Measurements from ENCODE around the gene EVI2A.
"Not testable (repeated sequence)": the region's sequence is repeated elsewhere in the genome, so short reads cannot be mapped to it uniquely, and the experiment has no call there.

The EVI2A gene

GRCh38 chr17:31327534-31328159, 6.2 kb upstream of the EVI2A start:
- H3K4me1 ChIP-seq (ENCODE audit: insufficient read depth, low read length), result no peaks in the 10 kb centered on the region
- H3K27me3 ChIP-seq (ENCODE audit: insufficient read depth, low read length), result no peaks in the 10 kb centered on the region
- H3K9ac ChIP-seq (ENCODE audit: low read depth, low read length), result no peak overlapping the region
- no peaks in the 10 kb centered on the region for H3K9me3 ChIP-seq (ENCODE audit: insufficient read depth, low read depth, low read length)
- H3K27ac ChIP-seq (ENCODE audit: low read length), result no peak overlapping the region
- H3K36me3 ChIP-seq (ENCODE audit: insufficient read depth, low read depth, low read length), result peaks cover 12% of the 10 kb centered on the region
- H3K4me3 ChIP-seq (ENCODE audit: low read length), result no peak overlapping the region

- no peak overlapping the region for H3K27ac ChIP-seq (ENCODE audit: low read length)
- H3K9me3 ChIP-seq (ENCODE audit: insufficient read depth, low read depth, low read length), result no peaks in the 10 kb centered on the region
- no peaks in the 10 kb centered on the region for H3K4me1 ChIP-seq (ENCODE audit: insufficient read depth, low read length)
- H3K9ac ChIP-seq (ENCODE audit: low read depth, low read length), result no peak overlapping the region
- H3K36me3 ChIP-seq (ENCODE audit: insufficient read depth, low read depth, low read length), result peaks cover 7% of the 10 kb centered on the region
- H3K4me3 ChIP-seq (ENCODE audit: low read length), result no peak overlapping the region
- H3K27me3 ChIP-seq (ENCODE audit: insufficient read depth, low read length), result no peaks in the 10 kb centered on the region
Observed at GRCh38 chr17:31323551-31323950, 2.1 kb upstream of the EVI2A start.

GRCh38 chr17:31321966-31322365, 544 bp upstream of the EVI2A start:
- no peak overlapping the region for H3K27ac ChIP-seq (ENCODE audit: low read length)
- no peaks in the 10 kb centered on the region; the same call in 1 of the 2 replicates for H3K36me3 ChIP-seq (ENCODE audit: insufficient read depth, low read depth, low read length)
- no peaks in the 10 kb centered on the region for H3K4me1 ChIP-seq (ENCODE audit: insufficient read depth, low read length)
- H3K27me3 ChIP-seq (ENCODE audit: insufficient read depth, low read length), result no peaks in the 10 kb centered on the region
- H3K9ac ChIP-seq (ENCODE audit: low read depth, low read length), result no peak overlapping the region
- H3K9me3 ChIP-seq (ENCODE audit: insufficient read depth, low read depth, low read length), result no peaks in the 10 kb centered on the region
- no peak overlapping the region for H3K4me3 ChIP-seq (ENCODE audit: low read length)

GRCh38 chr17:31320791-31321190, 631 bp downstream of the EVI2A start:
- Histone ChIP-seq H3K4me1 (ENCODE audit: insufficient read depth, low read length) (no peaks in the 10 kb centered on the region), H3K27me3 (ENCODE audit: insufficient read depth, low read length) (no peaks in the 10 kb centered on the region), H3K4me3 (ENCODE audit: low read length) (no peak overlapping the region), H3K36me3 (ENCODE audit: insufficient read depth, low read depth, low read length) (no peaks in the 10 kb centered on the region), H3K9ac (ENCODE audit: low read depth, low read length) (no peak overlapping the region), H3K9me3 (ENCODE audit: insufficient read depth, low read depth, low read length) (no peaks in the 10 kb centered on the region), H3K27ac (ENCODE audit: low read length) (no peak overlapping the region)

GRCh38 chr17:31320241-31320640, 1.2 kb downstream of the EVI2A start:
- H3K4me3 ChIP-seq (ENCODE audit: low read length), result no peak overlapping the region
- H3K27ac ChIP-seq (ENCODE audit: low read length), result no peak overlapping the region
- H3K4me1 ChIP-seq (ENCODE audit: insufficient read depth, low read length), result no peaks in the 10 kb centered on the region
- H3K36me3 ChIP-seq (ENCODE audit: insufficient read depth, low read depth, low read length), result no peaks in the 10 kb centered on the region
- H3K9ac ChIP-seq (ENCODE audit: low read depth, low read length), result no peak overlapping the region
- H3K27me3 ChIP-seq (ENCODE audit: insufficient read depth, low read length), result no peaks in the 10 kb centered on the region
- no peaks in the 10 kb centered on the region for H3K9me3 ChIP-seq (ENCODE audit: insufficient read depth, low read depth, low read length)

- Histone ChIP-seq H3K4me3 (ENCODE audit: low read length) (no peak overlapping the region), H3K9ac (ENCODE audit: low read depth, low read length) (no peak overlapping the region)
Observed at GRCh38 chr17:31318851-31319661, 2.4 kb downstream of the EVI2A start.

GRCh38 chr17:31318298-31318801, 3.1 kb downstream of the EVI2A start:
- Histone ChIP-seq H3K4me3 (ENCODE audit: low read length) (no peak overlapping the region), H3K27ac (ENCODE audit: low read length) (no peak overlapping the region), H3K4me1 (ENCODE audit: insufficient read depth, low read length) (no peaks in the 10 kb centered on the region)

More at GRCh38 chr17:31318851-31319661, 2.4 kb downstream of the EVI2A start:
- Histone ChIP-seq H3K27ac (ENCODE audit: low read length) (no peak overlapping the region), H3K4me1 (ENCODE audit: insufficient read depth, low read length) (no peaks in the 10 kb centered on the region), H3K9me3 (ENCODE audit: insufficient read depth, low read depth, low read length) (no peaks in the 10 kb centered on the region), H3K27me3 (ENCODE audit: insufficient read depth, low read length) (no peaks in the 10 kb centered on the region), H3K36me3 (ENCODE audit: insufficient read depth, low read depth, low read length) (no peaks in the 10 kb centered on the region)

GRCh38 chr17:31314782-31315100, 6.7 kb downstream of the EVI2A start:
- Histone ChIP-seq H3K4me1 (ENCODE audit: insufficient read depth, low read length) (no peaks in the 10 kb centered on the region), H3K27me3 (ENCODE audit: insufficient read depth, low read length) (no peaks in the 10 kb centered on the region), H3K9me3 (ENCODE audit: insufficient read depth, low read depth, low read length) (no peaks in the 10 kb centered on the region), H3K27ac (ENCODE audit: low read length) (no peak overlapping the region), H3K4me3 (ENCODE audit: low read length) (no peak overlapping the region), H3K9ac (ENCODE audit: low read depth, low read length) (no peak overlapping the region), H3K36me3 (ENCODE audit: insufficient read depth, low read depth, low read length) (no peaks in the 10 kb centered on the region)

More at GRCh38 chr17:31318298-31318801, 3.1 kb downstream of the EVI2A start:
- H3K9me3 ChIP-seq (ENCODE audit: insufficient read depth, low read depth, low read length), result no peaks in the 10 kb centered on the region
- H3K9ac ChIP-seq (ENCODE audit: low read depth, low read length), result no peak overlapping the region
- H3K27me3 ChIP-seq (ENCODE audit: insufficient read depth, low read length), result no peaks in the 10 kb centered on the region
- no peaks in the 10 kb centered on the region for H3K36me3 ChIP-seq (ENCODE audit: insufficient read depth, low read depth, low read length)

GRCh38 chr17:31313982-31314781, 7.2 kb downstream of the EVI2A start, which contains the start of gene EVI2B:
Gene EVI2B, minus strand, starts transcription at chr17:31314054. Its CDS starts 8,445 bp downstream, at chr17:31305609.
- Histone ChIP-seq H3K27me3 (ENCODE audit: insufficient read depth, low read length) (no peaks in the 10 kb centered on the region), H3K27ac (ENCODE audit: low read length) (no peak within 1 kb of the TSS), H3K4me3 (ENCODE audit: low read length) (no peak within 1 kb of the TSS), H3K4me1 (ENCODE audit: insufficient read depth, low read length) (no peaks in the 10 kb centered on the region), H3K9ac (ENCODE audit: low read depth, low read length) (no peak within 1 kb of the TSS), H3K36me3 (ENCODE audit: insufficient read depth, low read depth, low read length) (no peaks in the 10 kb centered on the region), H3K9me3 (ENCODE audit: insufficient read depth, low read depth, low read length) (no peaks in the 10 kb centered on the region)

GRCh38 chr17:31312223-31312622, 9.2 kb downstream of the EVI2A start:
- not testable (repeated sequence) for H3K4me1 ChIP-seq (ENCODE audit: insufficient read depth, low read length); H3K36me3 ChIP-seq (ENCODE audit: insufficient read depth, low read depth, low read length); H3K4me3 ChIP-seq (ENCODE audit: low read length); H3K9ac ChIP-seq (ENCODE audit: low read depth, low read length); H3K27me3 ChIP-seq (ENCODE audit: insufficient read depth, low read length); H3K27ac ChIP-seq (ENCODE audit: low read length); H3K9me3 ChIP-seq (ENCODE audit: insufficient read depth, low read depth, low read length)

GRCh38 chr17:31311526-31311925, 9.9 kb downstream of the EVI2A start:
- Histone ChIP-seq H3K4me3 (ENCODE audit: low read length) (no peak overlapping the region), H3K27me3 (ENCODE audit: insufficient read depth, low read length) (no peaks in the 10 kb centered on the region), H3K9ac (ENCODE audit: low read depth, low read length) (no peak overlapping the region), H3K4me1 (ENCODE audit: insufficient read depth, low read length) (no peaks in the 10 kb centered on the region), H3K36me3 (ENCODE audit: insufficient read depth, low read depth, low read length) (no peaks in the 10 kb centered on the region), H3K9me3 (ENCODE audit: insufficient read depth, low read depth, low read length) (no peaks in the 10 kb centered on the region), H3K27ac (ENCODE audit: low read length) (no peak overlapping the region)
